GM13976 (cell line): ENCODE results near the gene NEDD9.

ENCODE experiments used
- DNase-seq: peaks from one replicate; pipeline ENCODE4 v3.0.0; 2012; ENCODE audit warnings: low spot score
- CTCF ChIP-seq: IDR thresholded peaks from 2 replicates; pipeline ENCODE4 v1.5.1; 2012; ENCODE audit warnings: borderline replicate concordance, mild to moderate bottlenecking; ENCODE audit not compliant: insufficient read depth; ENCODE audit errors: extremely low read depth, missing control alignments, control extremely low read depth
- in situ Hi-C: fragments of 300-500 bp; cut with MboI; formaldehyde crosslinking; loops from one replicate; pipeline ENCODE4 v1.12.0; 2022; ENCODE audit warnings: low sequenced_read_pairs, mixed read lengths, inconsistent platforms; ENCODE audit not compliant: unreplicated experiment

The NEDD9 gene

GRCh38 chr6:11262242-11262641 lies 29.8 kb upstream of the NEDD9 start:
- no peak for TF ChIP-seq CTCF
- in situ Hi-C loops, result no loop called here
- DNase-seq, result no peak

- in situ Hi-C loops, result no loop called here
- DNase-seq, result no peak
- no peak for TF ChIP-seq CTCF
Observed at GRCh38 chr6:11260249-11261038, 28.0 kb upstream of the NEDD9 start.

- no peak for DNase-seq
- TF ChIP-seq CTCF, result no peak
- in situ Hi-C loops, result no loop called here
Observed at GRCh38 chr6:11258260-11259237, 26.1 kb upstream of the NEDD9 start.

GRCh38 chr6:11255610-11256009 lies 23.1 kb upstream of the NEDD9 start:
- no peak for DNase-seq
- in situ Hi-C loops, result no loop called here
- TF ChIP-seq CTCF, result no peak

- TF ChIP-seq CTCF, result no peak
- in situ Hi-C loops, result no loop called here
- DNase-seq, result no peak
Observed at GRCh38 chr6:11253594-11253993, 21.1 kb upstream of the NEDD9 start.

GRCh38 chr6:11251553-11252360 lies 19.3 kb upstream of the NEDD9 start:
- no peak for TF ChIP-seq CTCF
- in situ Hi-C loops, result no loop called here
- no peak for DNase-seq
